GM15510 (cell line): Measurements from ENCODE around the gene PPL.

ENCODE experiments used
- POLR2A ChIP-seq: IDR thresholded peaks from 3 replicates; pipeline ENCODE4 v1.6.1; 2011; ENCODE audit warnings: borderline replicate concordance; ENCODE audit not compliant: insufficient read length; ENCODE audit errors: extremely low read depth

Gene PPL

DNA sequence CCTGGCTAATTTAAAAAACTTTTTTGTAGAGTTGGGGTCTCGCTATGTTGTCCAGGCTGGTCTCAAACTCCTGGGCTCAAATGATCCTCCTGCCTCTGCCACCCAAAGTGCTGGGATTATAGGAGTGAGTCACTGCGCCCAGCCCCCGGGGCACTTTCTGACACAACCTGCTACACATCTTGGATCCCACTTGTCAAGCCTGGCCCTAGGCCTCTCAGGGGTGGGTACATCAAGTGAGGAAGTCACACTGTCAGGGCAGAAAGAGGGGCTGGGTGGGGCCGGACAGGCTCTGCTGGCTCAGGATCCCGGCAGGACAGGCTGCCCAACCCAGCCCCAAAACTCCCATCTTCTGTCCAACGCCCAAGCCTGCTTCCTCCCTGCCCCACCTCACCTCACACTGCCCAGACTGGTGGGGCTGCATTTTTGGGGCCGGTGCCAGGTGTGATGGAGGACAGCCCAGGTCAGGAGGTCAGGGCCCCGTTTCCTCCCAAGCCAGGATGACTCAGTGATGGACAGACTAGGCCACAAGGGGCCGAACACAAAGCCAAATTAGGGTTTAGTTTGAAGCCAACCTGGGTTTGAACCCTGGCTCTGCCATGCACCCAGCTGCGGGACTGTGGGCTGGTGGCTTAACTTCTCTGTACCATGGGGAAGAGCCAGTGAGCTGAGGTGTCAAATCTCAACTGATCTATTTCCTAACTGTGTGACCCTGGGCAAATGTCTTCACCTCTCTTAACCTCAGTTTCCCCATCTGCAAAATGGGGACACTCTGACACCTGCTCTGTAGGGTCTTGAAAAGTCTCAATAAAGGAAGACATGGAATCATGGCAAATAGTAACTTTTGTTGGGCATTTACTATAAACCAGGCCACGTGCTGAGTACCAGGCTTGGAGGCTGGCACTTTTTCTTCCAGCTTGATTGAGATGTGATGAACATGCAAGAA lies 8.9 kb upstream of the PPL start:
- no peak for TF ChIP-seq POLR2A

DNA sequence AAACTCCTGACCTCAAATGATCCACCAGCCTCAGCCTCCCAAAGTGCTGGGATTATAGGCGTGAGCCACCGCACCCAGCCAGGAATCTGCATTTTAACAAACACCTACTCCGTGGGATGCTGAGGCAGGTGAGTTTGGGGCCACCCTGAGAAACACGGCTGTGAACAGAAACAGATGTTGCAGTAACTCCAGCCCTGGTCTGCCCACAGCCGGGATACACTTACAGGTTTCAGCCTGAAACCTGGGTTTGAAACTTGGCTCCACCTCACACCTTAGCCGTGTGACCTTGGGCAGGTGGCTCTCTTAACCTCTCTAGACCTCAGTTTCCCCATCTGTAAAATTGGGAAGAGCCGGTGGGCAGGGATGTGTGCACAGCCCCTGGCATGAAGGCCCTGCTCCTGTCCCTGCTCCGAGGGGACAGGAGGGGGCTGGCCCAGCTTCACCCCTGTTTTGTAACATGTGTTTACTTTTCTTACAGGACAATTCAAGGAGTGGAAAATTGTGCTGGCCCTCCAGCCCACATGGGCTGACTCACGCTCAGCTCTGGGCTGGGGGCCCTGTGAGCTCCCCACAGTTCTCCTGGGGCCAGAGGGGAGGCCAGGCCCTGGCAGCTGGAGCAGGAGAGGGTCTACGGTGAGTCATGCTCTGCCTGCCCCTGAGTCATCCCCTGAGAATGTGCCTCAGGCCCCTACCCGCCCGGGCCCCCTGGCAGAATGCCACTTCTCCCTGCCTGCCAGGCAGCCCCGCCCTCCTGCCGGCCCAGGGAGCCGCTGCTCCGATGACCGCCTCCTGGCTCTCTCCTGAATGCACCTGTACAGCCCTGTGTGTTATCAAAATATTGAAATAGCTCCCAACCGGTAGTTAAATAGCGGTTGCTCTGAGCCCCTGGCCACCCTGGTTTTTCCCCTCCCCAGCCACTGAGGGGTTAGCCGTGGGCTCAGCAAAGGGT lies 7.7 kb upstream of the PPL start:
- no peak for TF ChIP-seq POLR2A

DNA sequence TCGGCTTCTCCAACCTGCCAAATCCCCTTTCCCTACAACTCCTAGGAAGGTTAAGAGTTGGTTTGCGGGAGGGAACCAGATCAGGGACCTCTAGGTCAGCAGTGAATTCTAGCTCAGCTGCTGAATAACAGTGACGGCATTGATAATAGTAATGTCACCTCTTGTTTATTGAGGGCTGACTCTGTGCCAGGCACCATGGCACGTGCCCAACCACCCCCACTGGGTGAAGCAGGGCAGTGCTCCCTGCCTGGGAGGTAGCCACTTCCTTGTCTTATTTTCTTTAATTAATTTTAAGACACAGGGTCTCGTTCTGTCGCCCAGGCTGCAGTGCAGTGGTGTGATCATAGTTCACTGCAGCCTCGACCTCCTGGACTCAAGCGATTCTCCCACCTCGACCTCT lies 5.5 kb upstream of the PPL start:
- no peak for TF ChIP-seq POLR2A

- no peak for TF ChIP-seq POLR2A
These were observed 3.8 kb upstream of the PPL start for GRCh38 chr16:4940719-4941118.

- no peak for TF ChIP-seq POLR2A
These were observed 1.7 kb upstream of the PPL start for GRCh38 chr16:4938683-4939030.

- TF ChIP-seq POLR2A: no peak
These were observed 1.1 kb upstream of the PPL start for GRCh38 chr16:4937782-4938682.

DNA sequence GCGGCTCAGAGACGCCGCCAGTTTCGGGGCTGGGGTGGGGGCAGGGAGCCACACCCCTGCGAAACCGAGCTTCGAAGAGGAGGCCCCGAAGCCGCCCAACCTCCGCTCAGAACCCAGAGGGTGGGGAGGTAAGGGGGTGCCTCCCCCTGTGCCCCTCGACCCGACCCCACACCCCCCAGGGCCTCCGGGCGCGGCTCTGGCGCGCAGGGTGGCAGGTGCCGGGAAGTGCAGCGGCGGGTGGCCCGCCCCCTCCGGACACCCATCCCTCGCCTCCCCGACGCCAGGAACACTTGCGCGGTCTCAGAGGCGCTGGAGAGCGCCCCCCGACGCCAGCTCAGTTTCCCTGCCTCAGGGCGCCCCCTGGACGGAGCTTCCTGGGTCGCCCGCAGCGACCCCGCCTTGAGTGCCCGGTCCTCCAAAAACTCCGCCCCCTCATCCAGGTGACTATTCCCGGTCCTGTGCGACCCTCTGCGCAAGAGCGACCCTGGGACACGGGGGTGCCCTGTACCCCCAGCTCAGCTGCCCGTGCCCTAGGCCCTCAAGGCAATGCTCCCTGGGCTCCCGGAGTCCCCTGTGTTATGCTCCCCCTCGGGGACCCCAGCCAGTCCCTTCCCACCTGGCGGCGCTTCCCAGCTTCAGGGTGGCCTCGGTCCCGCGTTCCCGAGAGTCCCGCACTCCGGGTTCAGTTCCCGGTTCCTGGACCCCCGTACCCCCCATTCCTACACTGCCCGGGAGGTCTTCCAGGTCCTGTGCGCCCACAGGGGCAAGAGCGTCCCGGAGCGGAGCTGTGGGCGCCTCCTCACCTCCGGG lies 562 bp downstream of the PPL start:
- TF ChIP-seq POLR2A: no peak

DNA sequence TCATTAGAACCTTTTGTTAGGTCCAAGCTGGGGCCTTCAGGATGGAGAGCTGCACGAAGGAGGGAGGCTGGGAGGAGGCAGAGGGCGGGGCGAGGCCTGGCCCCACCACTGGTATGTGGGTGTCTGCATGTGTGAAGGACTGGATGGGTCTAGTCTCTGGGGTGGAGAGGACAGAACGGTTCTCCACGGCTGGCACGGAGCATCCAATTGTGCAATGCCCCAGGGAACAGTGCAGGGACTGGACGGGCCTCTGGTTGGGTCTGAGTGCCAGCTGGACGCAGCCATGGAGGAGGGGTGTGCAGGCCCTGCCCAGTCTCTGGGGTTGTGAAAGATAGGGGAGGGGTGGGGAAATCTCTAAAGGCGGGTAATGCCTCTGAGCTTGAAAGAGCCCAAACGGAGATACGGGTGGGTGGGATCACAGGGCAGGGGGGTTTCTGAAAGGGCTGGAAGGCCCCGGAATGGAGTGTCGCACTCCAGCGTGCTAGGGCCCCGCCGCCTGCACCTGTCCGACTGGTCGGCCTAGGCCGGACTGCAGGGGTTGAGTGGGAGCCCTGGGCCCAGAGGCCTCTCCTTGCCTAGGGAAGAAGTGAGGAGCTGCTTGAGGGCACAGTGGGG lies 1.6 kb downstream of the PPL start:
- TF ChIP-seq POLR2A: no peak

- TF ChIP-seq POLR2A: no peak
These were observed 2.4 kb downstream of the PPL start for GRCh38 chr16:4934591-4934990.

- TF ChIP-seq POLR2A: no peak
These were observed 3.0 kb downstream of the PPL start for GRCh38 chr16:4933871-4934395.

DNA sequence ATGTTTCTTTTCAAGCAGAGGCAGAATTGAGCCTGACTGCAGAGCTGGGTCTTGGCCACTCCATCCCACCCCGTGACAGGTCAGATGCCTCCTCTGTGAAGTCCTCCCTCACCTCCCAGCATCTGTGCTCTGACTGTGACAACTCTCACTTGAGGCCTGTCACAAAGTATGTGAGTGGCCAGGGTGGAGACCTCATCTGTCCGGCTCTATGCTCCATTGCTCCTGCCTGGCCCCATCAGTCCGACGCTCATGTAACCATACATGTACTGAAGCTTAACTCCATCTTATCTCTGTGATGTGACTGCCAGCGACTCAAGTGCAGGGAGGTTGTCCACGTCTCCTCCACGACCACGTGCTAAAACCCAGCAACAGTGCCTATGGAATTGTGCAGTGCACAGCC lies 3.5 kb downstream of the PPL start:
- no peak for TF ChIP-seq POLR2A

DNA sequence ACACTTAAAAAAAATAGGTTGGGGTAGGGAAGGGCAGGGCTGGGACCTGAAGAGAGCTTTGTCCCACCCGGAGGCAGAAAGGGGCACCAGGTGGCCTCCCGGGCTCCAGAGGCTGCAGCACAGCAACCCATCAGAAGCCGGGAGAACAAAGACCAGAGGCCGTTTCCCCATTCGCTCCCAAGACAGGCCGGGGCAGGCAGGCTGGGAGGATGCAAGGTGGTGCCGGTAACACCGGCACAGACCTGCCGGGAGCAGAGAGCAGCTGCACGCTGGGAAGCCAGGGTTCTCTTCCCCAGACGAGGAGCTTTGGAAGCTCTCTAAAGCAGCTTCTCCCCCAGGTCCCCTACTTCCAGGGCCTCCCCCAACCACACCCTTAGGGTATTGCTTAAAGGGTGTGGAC lies 5.6 kb downstream of the PPL start:
- no peak for TF ChIP-seq POLR2A

DNA sequence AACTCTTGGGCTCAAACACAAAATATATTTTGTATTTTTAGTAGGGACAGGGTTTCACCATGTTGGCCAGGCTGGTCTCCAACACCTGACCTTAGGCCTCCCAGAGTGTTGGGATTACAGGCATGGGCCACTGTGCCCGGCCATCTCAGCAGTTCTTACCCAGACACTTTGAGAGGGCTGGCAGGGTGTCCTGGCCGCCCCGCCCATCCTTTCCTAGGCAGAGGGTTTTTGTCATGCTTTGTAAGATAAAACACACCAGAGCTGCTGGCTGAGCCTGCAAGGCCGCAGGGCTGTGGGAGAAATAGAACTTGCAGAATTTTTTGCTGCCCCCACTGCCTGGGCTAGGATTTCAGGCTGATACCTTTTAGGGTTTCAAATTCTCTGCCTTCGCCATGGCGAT lies 8.7 kb downstream of the PPL start:
- TF ChIP-seq POLR2A: no peak
